Peyer's patch (tissue), 4 donors: ENCODE data around the gene MROH9. TPM values are rescaled to one million over a fixed set of nuclear protein-coding genes. Genes with fewer than 3 reads are reported as not detected.

ENCODE experiments used
- DNase-seq, 3 donors: peaks; one replicate each; pipeline ENCODE4 v3.0.0-alpha.2; 2017 to 2019
- H3K27ac ChIP-seq, 4 donors: fragments of 200-600 bp; sonication (generic); one replicate each; pipeline ENCODE4 v1.5.1; 2016 to 2019
- H3K27me3 ChIP-seq, 2 donors: fragments of 200-600 bp; sonication (generic); one replicate each; pipeline ENCODE4 v1.5.1; 2019
- H3K36me3 ChIP-seq, 3 donors: fragments of 200-600 bp; sonication (generic); one replicate each; pipeline ENCODE4 v1.5.1; 2016 to 2019
- H3K4me1 ChIP-seq, 4 donors: fragments of 200-600 bp; sonication (generic); one replicate each; pipeline ENCODE4 v1.5.1; 2016 to 2019
- H3K4me3 ChIP-seq, 4 donors: fragments of 200-600 bp; sonication (generic); 1 replicate in 3 of 4; 2 replicates in 1 of 4; pipeline ENCODE4 v1.5.1; 2016 to 2019; ENCODE audit warnings: mild to moderate bottlenecking in 1 of 4
- H3K9me3 ChIP-seq, 4 donors: fragments of 200-600 bp; sonication (generic); one replicate each; pipeline ENCODE4 v1.5.1; 2016 to 2019; ENCODE audit warnings: mild to moderate bottlenecking in 1 of 4
- CTCF ChIP-seq, 6 experiments: fragments of 450-650 bp in 4 of 6; fragments of 200-600 bp in 2 of 6; sonication (generic) in 1 of 6; IDR thresholded peaks; one replicate each; pipeline ENCODE4 v1.5.1; 2017 to 2019; ENCODE audit warnings: antibody characterized with exemption in 6 of 6, mild to moderate bottlenecking in 3 of 6, moderate library complexity in 1 of 6
- POLR2A ChIP-seq, 2 donors: fragments of 450-650 bp; IDR thresholded peaks; one replicate each; pipeline ENCODE4 v1.5.1; 2017; ENCODE audit warnings: antibody characterized with exemption in 2 of 2, mild to moderate bottlenecking in 2 of 2, moderate library complexity in 2 of 2
- total RNA-seq, 4 donors: library from RNA; depleted of rRNA; stranded (reverse); fragments of >200 nt; gene quantifications; one replicate each; pipeline ENCODE4 v1.1.0, GENCODE V29; 2016

The MROH9 gene
- total RNA-seq, 4 donors from 2014 or later, result not detected

GRCh38 chr1:171061425-171062143, 126.2 kb downstream of the MROH9 start:
- Histone ChIP-seq H3K27ac (no peak overlapping the region), H3K9me3 (no peaks in the 10 kb centered on the region), H3K27me3 (no peaks in the 10 kb centered on the region), H3K4me3 (no peak overlapping the region), H3K4me1 (no peaks in the 10 kb centered on the region), H3K36me3 (no peaks in the 10 kb centered on the region)
- no peak for TF ChIP-seq POLR2A (IDR thresholded peaks at IDR 0.05)
- TF ChIP-seq CTCF (IDR thresholded peaks at IDR 0.05), result no peak
- no peak for DNase-seq

GRCh38 chr1:171062902-171063301, 127.6 kb downstream of the MROH9 start:
- Histone ChIP-seq H3K36me3 (no peaks in the 10 kb centered on the region), H3K27me3 (no peaks in the 10 kb centered on the region), H3K4me3 (no peak overlapping the region), H3K4me1 (no peaks in the 10 kb centered on the region), H3K27ac (no peak overlapping the region), H3K9me3 (no peaks in the 10 kb centered on the region)
- TF ChIP-seq CTCF (IDR thresholded peaks at IDR 0.05), result no peak
- no peak for TF ChIP-seq POLR2A (IDR thresholded peaks at IDR 0.05)
- no peak for DNase-seq

DNA sequence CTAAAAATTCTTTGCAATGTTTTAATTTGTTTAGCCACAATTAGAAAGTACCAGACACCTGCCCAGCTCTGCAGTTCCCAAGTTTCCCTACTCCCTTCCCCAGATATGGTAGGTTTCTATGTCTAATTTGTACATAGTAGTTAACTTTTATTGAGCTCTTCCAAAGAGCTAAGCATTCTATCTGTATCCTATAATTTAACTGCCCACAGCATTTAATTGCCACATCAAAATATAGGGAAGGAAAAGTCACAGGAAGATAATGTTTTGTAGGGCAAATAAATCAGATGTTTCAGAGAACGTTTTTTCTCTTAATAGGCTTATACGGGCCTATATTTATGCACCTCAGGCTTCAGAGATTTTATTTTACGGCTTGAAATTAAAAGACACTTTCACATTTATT, 139.7 kb downstream of the MROH9 start:
- Histone ChIP-seq H3K4me1 (no peaks in the 10 kb centered on the region), H3K27me3 (no peaks in the 10 kb centered on the region), H3K36me3 (no peaks in the 10 kb centered on the region), H3K27ac (no peak overlapping the region), H3K4me3 (no peak overlapping the region), H3K9me3 (no peaks in the 10 kb centered on the region)
- DNase-seq, result no peak
- TF ChIP-seq CTCF (IDR thresholded peaks at IDR 0.05) (no peak), POLR2A (IDR thresholded peaks at IDR 0.05) (no peak)

DNA sequence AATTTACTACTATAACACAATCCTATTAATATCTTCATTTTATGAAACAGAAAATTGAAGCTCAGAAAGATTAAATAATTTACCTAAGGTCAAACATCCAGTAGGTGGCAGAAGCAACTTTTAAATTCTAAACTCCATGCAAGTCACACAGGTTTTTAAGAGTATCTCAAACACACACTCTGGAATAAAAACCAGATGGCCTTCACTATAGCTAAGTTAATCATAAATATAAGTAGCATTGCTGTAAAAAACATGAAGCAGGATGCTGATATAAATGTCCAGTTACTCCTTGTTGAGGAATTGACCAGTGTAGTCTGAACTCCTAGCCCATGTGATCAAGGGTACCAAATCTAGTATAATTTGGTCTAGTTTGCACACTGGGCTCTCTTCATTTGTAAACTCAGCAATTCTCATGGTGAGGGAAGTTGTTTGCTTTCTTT, 146.0 kb downstream of the MROH9 start:
- DNase-seq, result no peak
- no peaks in the 10 kb centered on the region for H3K27me3 ChIP-seq
- TF ChIP-seq CTCF (IDR thresholded peaks at IDR 0.05) (peak in 5 of 6 experiments; percentile 13 to 68 (median 61)), POLR2A (IDR thresholded peaks at IDR 0.05) (no peak)
- H3K27ac ChIP-seq, result peak overlapping the region in 2 of 4 donors; percentile 3 to 12
- H3K9me3 ChIP-seq, result no peaks in the 10 kb centered on the region
- H3K4me3 ChIP-seq, result no peak overlapping the region
- H3K36me3 ChIP-seq, result no peaks in the 10 kb centered on the region
- H3K4me1 ChIP-seq, result peaks cover 0 to 6% (median 0%) of the 10 kb centered on the region in 4 donors

DNA sequence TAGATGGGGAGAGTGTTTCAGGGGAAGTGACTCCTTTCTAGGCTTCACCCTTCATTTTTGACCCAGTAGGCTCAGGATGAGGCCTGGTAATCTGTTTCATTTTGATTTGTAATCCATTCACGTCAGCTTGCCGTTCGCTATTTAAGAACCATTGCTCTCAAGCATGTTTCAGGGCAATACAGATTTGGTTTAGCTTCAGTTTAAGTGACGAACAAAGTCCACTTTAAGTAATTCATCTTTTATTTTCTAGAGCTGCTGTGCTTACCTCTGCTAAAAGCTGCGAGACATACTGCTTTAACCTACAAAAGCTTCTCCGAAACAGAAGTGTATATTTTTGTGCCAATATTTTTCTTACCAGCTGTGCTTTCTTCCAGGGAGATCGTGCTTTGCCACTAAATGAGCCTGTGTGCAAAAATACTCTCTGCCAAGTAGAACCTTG, 146.4 kb downstream of the MROH9 start:
- H3K27me3 ChIP-seq, result no peaks in the 10 kb centered on the region
- H3K9me3 ChIP-seq, result no peaks in the 10 kb centered on the region
- TF ChIP-seq POLR2A (IDR thresholded peaks at IDR 0.05), result no peak
- no peak for TF ChIP-seq CTCF (IDR thresholded peaks at IDR 0.05)
- H3K4me3 ChIP-seq, result no peak overlapping the region
- no peak for DNase-seq
- no peaks in the 10 kb centered on the region for H3K36me3 ChIP-seq
- H3K27ac ChIP-seq, result peak overlapping the region in 2 of 4 donors; percentile 3 to 12
- peaks cover 0 to 6% (median 0%) of the 10 kb centered on the region in 4 donors for H3K4me1 ChIP-seq
